HCT116 (cell line): ENCODE results near the gene ETFA.
A peak's percentile ranks its signal among the peaks of the same experiment; 100 is the strongest.

Experiments used
- TF ChIP-seq, protein P1 (sequence below), 3 experiments: fragments of 200-600 bp in 1 of 3; sonication (generic) in 1 of 3; IDR thresholded peaks in 2 of 3; conservative IDR thresholded peaks in 1 of 3; 2 replicates each; pipeline ENCODE4 v1.5.1; 2012 to 2017; ENCODE audit warnings: low read depth in 2 of 3, low read length in 2 of 3, antibody characterized with exemption in 1 of 3, borderline replicate concordance in 1 of 3, control low read depth in 1 of 3, mild to moderate bottlenecking in 1 of 3, mixed read lengths in 1 of 3, mixed run types in 1 of 3, moderate library complexity in 1 of 3; ENCODE audit not compliant: insufficient read depth in 1 of 3
- TF ChIP-seq, protein P2 (sequence below): IDR thresholded peaks from 2 replicates; pipeline ENCODE4 v1.6.1; 2012

DNA sequence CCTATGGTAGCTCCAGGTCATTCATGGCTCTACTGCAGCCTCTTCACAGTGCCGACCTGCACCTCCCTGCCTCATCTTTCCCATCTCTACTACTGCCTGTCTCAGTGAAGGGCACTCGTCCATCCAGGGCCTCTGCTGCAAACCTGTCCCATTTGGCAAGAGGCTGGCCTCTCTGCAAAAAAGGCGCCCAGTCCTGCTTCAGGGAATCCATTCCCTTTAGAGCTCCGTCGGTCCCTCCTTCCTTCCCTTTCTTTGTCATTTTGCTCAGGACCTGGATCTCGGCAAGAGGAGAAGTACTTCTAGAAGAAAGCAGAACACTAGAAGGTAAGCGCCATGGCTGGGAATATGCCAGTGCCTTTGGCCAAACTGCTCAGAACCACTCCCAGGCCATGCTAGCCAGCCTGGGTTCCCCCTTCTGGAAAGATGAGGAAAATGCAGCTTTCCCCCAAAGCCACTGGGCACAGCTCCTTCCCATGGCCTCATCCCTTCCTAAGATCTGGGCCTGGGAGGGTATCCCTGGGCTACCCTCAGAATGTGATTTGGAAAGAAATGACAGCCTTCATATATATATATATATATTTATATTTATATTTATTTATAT, 18.9 kb upstream of the ETFA start:
- TF ChIP-seq, protein P1, sequence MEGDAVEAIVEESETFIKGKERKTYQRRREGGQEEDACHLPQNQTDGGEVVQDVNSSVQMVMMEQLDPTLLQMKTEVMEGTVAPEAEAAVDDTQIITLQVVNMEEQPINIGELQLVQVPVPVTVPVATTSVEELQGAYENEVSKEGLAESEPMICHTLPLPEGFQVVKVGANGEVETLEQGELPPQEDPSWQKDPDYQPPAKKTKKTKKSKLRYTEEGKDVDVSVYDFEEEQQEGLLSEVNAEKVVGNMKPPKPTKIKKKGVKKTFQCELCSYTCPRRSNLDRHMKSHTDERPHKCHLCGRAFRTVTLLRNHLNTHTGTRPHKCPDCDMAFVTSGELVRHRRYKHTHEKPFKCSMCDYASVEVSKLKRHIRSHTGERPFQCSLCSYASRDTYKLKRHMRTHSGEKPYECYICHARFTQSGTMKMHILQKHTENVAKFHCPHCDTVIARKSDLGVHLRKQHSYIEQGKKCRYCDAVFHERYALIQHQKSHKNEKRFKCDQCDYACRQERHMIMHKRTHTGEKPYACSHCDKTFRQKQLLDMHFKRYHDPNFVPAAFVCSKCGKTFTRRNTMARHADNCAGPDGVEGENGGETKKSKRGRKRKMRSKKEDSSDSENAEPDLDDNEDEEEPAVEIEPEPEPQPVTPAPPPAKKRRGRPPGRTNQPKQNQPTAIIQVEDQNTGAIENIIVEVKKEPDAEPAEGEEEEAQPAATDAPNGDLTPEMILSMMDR (IDR thresholded peaks at IDR 0.05 in 2 of 3, conservative IDR thresholded peaks at IDR 0.05 in 1 of 3; ENCODE audit: borderline replicate concordance in 1 of 3, insufficient read depth in 1 of 3, low read depth in 2 of 3, low read length in 2 of 3), result peak; percentile 47 to 67 (median 51); a peak in 5 of 6 replicates
- TF ChIP-seq, protein P2, sequence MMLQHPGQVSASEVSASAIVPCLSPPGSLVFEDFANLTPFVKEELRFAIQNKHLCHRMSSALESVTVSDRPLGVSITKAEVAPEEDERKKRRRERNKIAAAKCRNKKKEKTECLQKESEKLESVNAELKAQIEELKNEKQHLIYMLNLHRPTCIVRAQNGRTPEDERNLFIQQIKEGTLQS, result no peak
